B cell (primary cell): ENCODE data around the gene ZC3H15. TPM values are rescaled to one million over a fixed set of nuclear protein-coding genes. Genes with fewer than 3 reads are reported as not detected.

Experiments
- ATAC-seq: fragments of 200-7000 bp; cut with Tn5 transposase; one replicate; pipeline ENCODE4 v1.10.0; 2021; ENCODE audit warnings: low read depth, mild to moderate bottlenecking, moderate number of reproducible peaks, moderate library complexity
- CTCF ChIA-PET: fragments of 350-600 bp; sonication (Branson Sonifier 250); formaldehyde crosslinking; loops from one replicate; lab custom pipeline; 2021; ENCODE audit warnings: antibody characterized with exemption, inconsistent platforms; lab: Charles Lee
- POLR2A ChIA-PET: fragments of 350-600 bp; sonication (Branson Sonifier 250); formaldehyde crosslinking; loops from one replicate; lab custom pipeline; 2021; ENCODE audit warnings: antibody characterized with exemption; lab: Charles Lee
- DNase-seq: peaks from one replicate; pipeline ENCODE4 v3.0.0; 2013
- H2AFZ ChIP-seq: 2 replicates; pipeline ENCODE4 v1.6.1; 2012; ENCODE audit warnings: mild to moderate bottlenecking, low read depth, low read length; ENCODE audit not compliant: insufficient read depth, poor library complexity, severe bottlenecking
- H3K27ac ChIP-seq, 2 donors: 1 replicate in 1 of 2; 2 replicates in 1 of 2; pipeline ENCODE4 v1.5.1; 2012 to 2013; ENCODE audit warnings: low read length in 2 of 2, mild to moderate bottlenecking in 2 of 2, moderate library complexity in 1 of 2
- H3K27me3 ChIP-seq, 4 experiments: fragments of 200-600 bp in 1 of 4; sonication (generic) in 1 of 4; replicated peaks in 1 of 4; 1 replicate in 2 of 4; 2 replicates in 2 of 4; pipeline versions ENCODE4 v1.6.1 to v1.7.0; 2013 to 2016; ENCODE audit warnings: low read length in 3 of 4, mild to moderate bottlenecking in 2 of 4, mixed read lengths in 1 of 4, moderate library complexity in 1 of 4; ENCODE audit not compliant: insufficient read depth in 4 of 4, control insufficient read depth in 3 of 4; ENCODE audit errors: control extremely low read depth in 1 of 4
- H3K36me3 ChIP-seq, 2 experiments: replicated peaks in 1 of 2; 1 replicate in 1 of 2; 2 replicates in 1 of 2; pipeline versions ENCODE4 v1.6.1 to v1.7.1; 2013; ENCODE audit warnings: low read length in 1 of 2; ENCODE audit not compliant: insufficient read depth in 2 of 2, control insufficient read depth in 1 of 2; ENCODE audit errors: control extremely low read depth in 1 of 2, extremely low read depth in 1 of 2
- H3K4me1 ChIP-seq, 2 donors: fragments of 200-600 bp in 1 of 2; sonication (generic) in 1 of 2; 1 replicate in 1 of 2; 2 replicates in 1 of 2; pipeline versions ENCODE4 v1.5.1 to v1.6.1; 2013 to 2017; ENCODE audit warnings: low read length in 2 of 2; ENCODE audit not compliant: control insufficient read depth in 2 of 2, insufficient read depth in 2 of 2
- H3K4me2 ChIP-seq: replicated peaks from 2 replicates; pipeline ENCODE3; 2012; ENCODE audit warnings: mild to moderate bottlenecking, low read depth, low read length; ENCODE audit not compliant: poor library complexity, severe bottlenecking
- H3K4me3 ChIP-seq, 5 experiments: fragments of 200-600 bp in 1 of 5; sonication (generic) in 1 of 5; 1 replicate in 3 of 5; 2 replicates in 2 of 5; pipeline versions ENCODE4 v1.5.1 to v1.7.0; 2011 to 2016; ENCODE audit warnings: low read length in 4 of 5, mild to moderate bottlenecking in 4 of 5, low read depth in 2 of 5, control low read depth in 1 of 5, moderate library complexity in 1 of 5; ENCODE audit not compliant: insufficient read depth in 1 of 5; ENCODE audit errors: control extremely low read depth in 1 of 5, extremely low read depth in 1 of 5
- H3K79me2 ChIP-seq: fragments of 200-600 bp; sonication (generic); one replicate; pipeline ENCODE4 v1.6.0; 2016; ENCODE audit warnings: low read length; ENCODE audit not compliant: control insufficient read depth, insufficient read depth
- H3K9ac ChIP-seq: fragments of 200-600 bp; sonication (generic); 2 replicates; pipeline ENCODE4 v1.6.1; 2017; ENCODE audit warnings: mild to moderate bottlenecking, low read length, moderate library complexity
- H3K9me3 ChIP-seq, 3 donors: one replicate each; pipeline versions ENCODE4 v1.6.1 to v1.7.1; 2013; ENCODE audit warnings: low read length in 2 of 3; ENCODE audit not compliant: control insufficient read depth in 2 of 3, insufficient read depth in 1 of 3; ENCODE audit errors: control extremely low read depth in 1 of 3
- H4K20me1 ChIP-seq: 2 replicates; pipeline ENCODE4 v1.6.0; 2012; ENCODE audit warnings: mild to moderate bottlenecking, low read length; ENCODE audit not compliant: insufficient read depth, control insufficient read depth, poor library complexity, severe bottlenecking
- H3K27ac Mint-ChIP-seq: one replicate; pipeline ENCODE4 v1.8.0; 2021; ENCODE audit warnings: mixed read lengths
- H3K27me3 Mint-ChIP-seq: one replicate; pipeline ENCODE4 v1.8.0; 2021; ENCODE audit warnings: mixed read lengths
- H3K4me1 Mint-ChIP-seq: one replicate; pipeline ENCODE4 v1.8.0; 2021; ENCODE audit warnings: mixed read lengths
- H3K4me3 Mint-ChIP-seq: one replicate; pipeline ENCODE4 v1.8.0; 2021; ENCODE audit warnings: mixed read lengths
- H3K9me3 Mint-ChIP-seq: one replicate; pipeline ENCODE4 v1.8.0; 2022; ENCODE audit warnings: mixed read lengths; ENCODE audit not compliant: insufficient read depth
- EZH2 ChIP-seq: IDR thresholded peaks from 2 replicates; pipeline ENCODE4 v1.6.1; 2012; ENCODE audit warnings: borderline replicate concordance, low read depth, mild to moderate bottlenecking, moderate library complexity, low read length; ENCODE audit not compliant: insufficient read depth, poor library complexity, severe bottlenecking
- WGBS: methylation state at CpG from one replicate; pipeline ENCODE4 v1.1.5; 2013; ENCODE audit warnings: missing lambda C conversion rate; ENCODE audit not compliant: insufficient coverage; 5-methylcytosine and 5-hydroxymethylcytosine counted together
- intact Hi-C: fragments of 100-400 bp; cut with micrococcal nuclease; formaldehyde crosslinking; loops from one replicate; pipeline ENCODE4 v1.10.0; 2022
- polyA plus RNA-seq: library from polyadenylated mRNA; depleted of rRNA; stranded (reverse); fragments of >200 nt; gene quantifications from 2 replicates; pipeline ENCODE4 v1.2.3, GENCODE V29; 2012
- total RNA-seq, 2 donors: library from RNA; stranded (reverse); fragments of 120-200 nt in 1 of 2; gene quantifications; 1 replicate in 1 of 2; 2 replicates in 1 of 2; pipeline versions ENCODE4 v1.2.3 to v1.2.4, GENCODE V29; 2013 to 2022
- TF ChIP-seq, protein P1 (sequence below): fragments of 200-600 bp; IDR thresholded peaks from one replicate; pipeline ENCODE4 v1.8.0; 2022; ENCODE audit warnings: antibody characterized with exemption, mild to moderate bottlenecking

Gene ZC3H15
- total and polyA plus RNA-seq, 2 donors (not counting 1 experiment from before 2014, with no cell fraction given): 29.6 to 61.4 TPM

DNA sequence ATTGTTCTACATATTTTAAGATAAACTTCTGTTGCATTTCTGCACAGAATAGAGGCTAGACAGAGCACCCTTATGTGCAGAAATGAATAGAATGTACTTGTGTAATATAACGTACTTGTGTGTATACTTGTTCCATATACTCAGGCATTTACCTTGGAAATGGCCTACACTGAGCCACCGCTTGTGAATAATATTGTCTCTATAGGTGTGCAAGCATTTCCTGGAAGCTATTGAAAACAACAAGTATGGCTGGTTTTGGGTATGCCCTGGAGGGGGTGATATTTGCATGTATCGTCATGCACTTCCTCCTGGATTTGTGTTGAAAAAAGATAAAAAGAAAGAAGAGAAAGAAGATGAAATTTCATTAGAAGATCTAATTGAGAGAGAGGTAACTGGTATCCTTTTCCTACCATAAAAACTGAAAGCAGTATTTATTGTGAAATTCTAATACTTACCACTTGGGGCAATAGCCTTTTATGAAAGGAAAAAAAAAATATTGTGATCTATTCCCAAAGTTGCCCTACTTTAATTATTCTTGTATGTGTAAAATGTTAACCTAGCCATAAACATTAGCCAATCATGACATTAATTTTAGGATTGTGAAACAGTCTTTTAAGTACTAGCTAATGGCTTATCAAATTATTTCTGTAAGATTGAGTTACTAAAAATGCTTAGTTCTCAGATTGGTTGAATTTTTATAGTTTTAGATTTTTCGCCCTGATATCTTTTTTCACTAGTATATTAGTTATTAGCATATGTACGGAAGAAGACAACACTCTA lies 18.0 kb downstream of the ZC3H15 start:
- WGBS: 100% methylated on average over 1 of the region's 5 CpGs
- TF ChIP-seq, protein P1, sequence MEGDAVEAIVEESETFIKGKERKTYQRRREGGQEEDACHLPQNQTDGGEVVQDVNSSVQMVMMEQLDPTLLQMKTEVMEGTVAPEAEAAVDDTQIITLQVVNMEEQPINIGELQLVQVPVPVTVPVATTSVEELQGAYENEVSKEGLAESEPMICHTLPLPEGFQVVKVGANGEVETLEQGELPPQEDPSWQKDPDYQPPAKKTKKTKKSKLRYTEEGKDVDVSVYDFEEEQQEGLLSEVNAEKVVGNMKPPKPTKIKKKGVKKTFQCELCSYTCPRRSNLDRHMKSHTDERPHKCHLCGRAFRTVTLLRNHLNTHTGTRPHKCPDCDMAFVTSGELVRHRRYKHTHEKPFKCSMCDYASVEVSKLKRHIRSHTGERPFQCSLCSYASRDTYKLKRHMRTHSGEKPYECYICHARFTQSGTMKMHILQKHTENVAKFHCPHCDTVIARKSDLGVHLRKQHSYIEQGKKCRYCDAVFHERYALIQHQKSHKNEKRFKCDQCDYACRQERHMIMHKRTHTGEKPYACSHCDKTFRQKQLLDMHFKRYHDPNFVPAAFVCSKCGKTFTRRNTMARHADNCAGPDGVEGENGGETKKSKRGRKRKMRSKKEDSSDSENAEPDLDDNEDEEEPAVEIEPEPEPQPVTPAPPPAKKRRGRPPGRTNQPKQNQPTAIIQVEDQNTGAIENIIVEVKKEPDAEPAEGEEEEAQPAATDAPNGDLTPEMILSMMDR: peak; percentile 81
- no peak for TF ChIP-seq EZH2
- no peaks in the 10 kb centered on the region for H3K9me3 Mint-ChIP-seq
- H3K27ac Mint-ChIP-seq: no peak overlapping the region
- Histone ChIP-seq H4K20me1 (peaks cover 14% of the 10 kb centered on the region), H3K4me3 (no peak overlapping the region), H3K9me3 (no peaks in the 10 kb centered on the region), H3K4me2 (no peak overlapping the region), H3K9ac (no peak overlapping the region), H2AFZ (no peak overlapping the region), H3K79me2 (peaks cover 2% of the 10 kb centered on the region), H3K36me3 (peaks cover 28 to 72% of the 10 kb centered on the region in 2 experiments), H3K4me1 (no peaks in the 10 kb centered on the region), H3K27ac (no peak overlapping the region), H3K27me3 (no peaks in the 10 kb centered on the region)
- POLR2A ChIA-PET: interaction anchor here (1.5 kb wide), 1 partner anchor 18 kb away, joined by 4 read pairs; the partner anchor contains the start of gene ZC3H15
- no peak overlapping the region for H3K4me3 Mint-ChIP-seq
- ATAC-seq (no peak), DNase-seq (peak; percentile 40)
- H3K4me1 Mint-ChIP-seq: peaks cover 5% of the 10 kb centered on the region
- intact Hi-C loops: loop anchor here (1.0 kb wide), 1 partner anchor 137 kb away; no protein-coding TSS in a partner anchor
- CTCF ChIA-PET: interaction anchor here (0.7 to 4.6 kb wide), 11 partner anchors 11 to 141 kb away, joined by 3 to 71 read pairs (median 3); partner anchors contain the start of genes ITGAV and ZC3H15
- no peaks in the 10 kb centered on the region for H3K27me3 Mint-ChIP-seq

DNA sequence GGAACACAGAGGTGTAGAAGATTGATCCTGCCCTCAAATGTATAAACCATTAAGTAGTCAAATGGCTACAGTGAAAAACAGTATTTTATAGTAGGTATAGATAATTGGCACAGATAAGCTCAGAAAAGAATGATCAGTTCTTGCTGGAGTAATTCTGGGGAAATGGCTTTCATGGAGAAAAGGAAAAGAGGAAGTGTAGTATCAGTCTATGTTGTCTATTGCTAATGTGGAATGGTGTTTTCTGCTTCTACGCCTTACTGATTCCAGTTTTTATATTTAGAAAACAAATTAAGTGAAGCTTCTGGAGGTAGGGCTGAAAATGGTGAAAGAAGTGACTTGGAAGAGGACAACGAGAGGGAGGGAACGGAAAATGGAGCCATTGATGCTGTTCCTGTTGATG lies 22.2 kb downstream of the ZC3H15 start:
- no peaks in the 10 kb centered on the region for H3K27me3 ChIP-seq
- peaks cover 43 to 76% of the 10 kb centered on the region in 2 experiments for H3K36me3 ChIP-seq
- Mint-ChIP-seq H3K4me1 (peaks cover 3% of the 10 kb centered on the region), H3K4me3 (no peak overlapping the region), H3K9me3 (no peaks in the 10 kb centered on the region), H3K27me3 (no peaks in the 10 kb centered on the region), H3K27ac (no peak overlapping the region)
- WGBS: 100% methylated on average over 1 of the region's 3 CpGs
- H3K79me2 ChIP-seq: no peaks in the 10 kb centered on the region
- no peak for TF ChIP-seq EZH2
- TF ChIP-seq, protein P1: no peak
- no peak overlapping the region for H2AFZ ChIP-seq
- H3K9me3 ChIP-seq: no peaks in the 10 kb centered on the region
- H3K4me1 ChIP-seq: no peaks in the 10 kb centered on the region
- DNase-seq: no peak
- ChIA-PET POLR2A (no interaction called here), CTCF (interaction anchor here (1.3 to 1.6 kb wide), 2 partner anchors 18 to 133 kb away, joined by 3 to 4 read pairs; no protein-coding TSS in a partner anchor)
- ATAC-seq: no peak
- H3K4me2 ChIP-seq: no peak overlapping the region
- H3K9ac ChIP-seq: no peak overlapping the region
- H4K20me1 ChIP-seq: no peaks in the 10 kb centered on the region
- H3K4me3 ChIP-seq: no peak overlapping the region
- intact Hi-C loops: no loop called here
- H3K27ac ChIP-seq: no peak overlapping the region
